Activated CD4-positive, alpha-beta T cell treated with anti-CD3 and anti-CD28 coated beads for 48 hours (primary cell): ENCODE data around the gene PTGER2.

Experiments
- DNase-seq: peaks from one replicate; pipeline ENCODE4 v3.0.0-alpha.2; 2020

PTGER2 gene

GRCh38 chr14:52313903-52314594 is at the start of gene PTGER2:
PTGER2 (plus strand) TSS chr14:52314312; CDS start chr14:52314549, 237 bp downstream.
- peak; percentile 79 for DNase-seq

DNA sequence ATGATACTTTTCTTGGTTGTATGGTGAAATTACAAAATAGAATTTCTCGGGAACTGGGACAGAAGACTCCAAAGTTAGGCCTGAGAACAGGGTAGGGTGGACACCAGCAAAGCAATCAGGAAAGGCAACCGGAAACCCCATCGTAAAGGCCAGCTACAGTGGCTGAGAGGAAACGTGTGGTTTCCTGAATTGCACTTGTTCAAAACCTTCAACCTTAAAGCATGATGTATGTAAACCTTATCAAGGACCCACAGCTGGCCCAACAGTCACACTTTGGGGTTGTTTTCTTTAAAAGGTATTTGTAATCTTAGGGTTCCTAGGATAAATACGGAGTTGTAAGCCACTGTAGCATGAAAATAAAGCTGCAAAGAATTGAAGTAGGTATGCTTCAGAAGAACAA is 48.9 kb upstream of the PTGER2 start:
- DNase-seq: no peak

GRCh38 chr14:52266179-52266578 is 47.9 kb upstream of the PTGER2 start:
- no peak for DNase-seq

DNA sequence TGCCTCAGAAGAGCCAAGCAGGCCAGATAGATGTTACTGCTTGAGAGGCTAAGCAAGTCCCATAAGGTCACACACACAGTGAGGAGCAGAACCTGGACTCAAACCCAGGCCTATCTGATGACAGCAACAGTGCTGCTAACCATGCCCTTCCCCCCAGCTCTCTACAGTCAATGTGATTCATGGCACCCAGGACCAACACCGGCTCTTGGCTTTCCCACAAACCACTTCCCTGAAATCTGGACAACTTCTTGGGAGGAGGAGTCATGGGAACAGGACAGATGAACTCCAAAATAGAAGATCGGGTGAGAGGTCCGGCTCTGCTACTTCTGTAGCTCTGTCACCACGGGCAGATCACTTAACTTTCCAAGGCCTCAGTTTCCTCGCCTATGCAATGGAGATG is 47.3 kb upstream of the PTGER2 start:
- DNase-seq: no peak

GRCh38 chr14:52267501-52268278 is 46.4 kb upstream of the PTGER2 start, which contains the start of gene PTGDR:
PTGDR (plus strand) TSS chr14:52267698; CDS start chr14:52267815, 117 bp downstream.
- peak; percentile 48 for DNase-seq

DNA sequence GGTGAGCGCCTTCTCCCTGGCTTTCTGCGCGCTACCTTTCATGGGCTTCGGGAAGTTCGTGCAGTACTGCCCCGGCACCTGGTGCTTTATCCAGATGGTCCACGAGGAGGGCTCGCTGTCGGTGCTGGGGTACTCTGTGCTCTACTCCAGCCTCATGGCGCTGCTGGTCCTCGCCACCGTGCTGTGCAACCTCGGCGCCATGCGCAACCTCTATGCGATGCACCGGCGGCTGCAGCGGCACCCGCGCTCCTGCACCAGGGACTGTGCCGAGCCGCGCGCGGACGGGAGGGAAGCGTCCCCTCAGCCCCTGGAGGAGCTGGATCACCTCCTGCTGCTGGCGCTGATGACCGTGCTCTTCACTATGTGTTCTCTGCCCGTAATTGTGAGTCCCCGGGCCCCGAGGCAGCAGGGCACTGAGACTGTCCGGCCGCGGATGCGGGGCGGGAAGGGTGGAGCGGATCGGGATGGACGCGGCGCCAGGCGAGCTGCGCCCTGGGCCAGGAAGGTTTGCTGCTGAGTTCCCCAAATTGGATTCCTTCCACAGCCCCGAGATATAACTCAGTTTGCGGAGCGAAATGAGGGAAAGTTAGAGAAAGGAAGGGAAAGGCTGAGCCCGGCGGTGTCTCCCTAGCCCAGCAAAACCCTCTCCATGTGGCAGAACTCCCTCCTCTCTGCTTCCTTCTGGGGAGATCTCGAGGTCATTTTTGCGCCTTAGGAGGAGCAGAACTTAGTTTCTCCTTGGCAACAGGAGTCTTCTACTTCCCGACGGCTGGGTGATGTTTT is 45.6 kb upstream of the PTGER2 start:
- DNase-seq: peak; percentile 44

DNA sequence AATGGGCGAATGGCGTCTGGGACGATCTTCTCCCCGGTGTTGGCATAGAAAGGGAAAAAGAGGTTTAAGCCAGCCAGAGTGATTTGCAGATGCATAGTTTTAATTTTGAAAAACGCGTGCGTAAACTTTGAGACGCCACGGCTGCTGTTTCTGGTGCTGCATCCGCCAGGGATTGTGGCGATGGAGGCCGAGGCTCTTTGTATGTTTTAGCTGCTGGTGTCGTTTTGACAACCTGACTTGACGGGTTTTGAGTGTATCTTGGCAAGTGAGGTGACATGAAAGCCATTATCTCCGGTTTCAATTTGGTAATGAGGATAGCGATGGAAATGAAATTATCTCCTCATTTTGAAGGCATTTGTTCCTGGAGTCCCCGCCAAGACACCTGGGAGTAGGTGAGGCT is 45.0 kb upstream of the PTGER2 start:
- no peak for DNase-seq

DNA sequence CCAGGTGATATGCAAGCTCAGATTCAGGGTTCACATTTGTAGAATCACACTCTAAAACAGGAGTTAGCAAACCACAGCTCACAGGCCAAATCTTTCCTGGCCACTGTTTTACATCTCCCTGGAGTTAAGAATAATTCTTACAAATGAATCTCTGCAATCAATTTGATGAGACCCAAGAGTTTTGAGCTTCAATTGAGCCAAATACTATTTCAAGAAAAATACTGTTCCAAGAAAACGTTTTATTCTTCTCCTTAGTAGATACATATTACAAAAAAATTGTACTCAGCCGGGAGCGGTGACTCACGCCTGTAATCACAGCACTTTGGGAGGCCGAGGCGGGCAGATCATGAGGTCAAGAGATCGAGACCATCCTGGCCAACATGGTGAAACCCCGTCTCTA is 44.1 kb upstream of the PTGER2 start:
- no peak for DNase-seq

DNA sequence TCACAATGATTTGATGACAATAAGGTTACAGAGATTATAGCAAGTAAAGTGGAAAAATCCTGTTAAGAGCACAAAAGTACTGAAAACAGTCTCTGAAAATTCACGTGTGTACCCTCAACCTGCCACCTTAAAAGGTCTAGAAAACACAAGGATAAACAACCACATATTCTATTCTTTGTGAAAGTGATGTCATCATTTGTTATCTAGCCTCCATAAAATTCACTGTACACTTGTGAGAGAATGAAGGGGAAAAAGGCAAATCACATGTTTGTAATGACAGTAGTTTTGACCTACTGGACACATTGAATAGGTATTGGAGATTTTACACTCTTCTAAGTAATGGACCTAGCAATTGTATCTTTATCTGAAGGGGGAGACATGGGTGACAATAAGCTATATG is 42.6 kb upstream of the PTGER2 start:
- no peak for DNase-seq

DNA sequence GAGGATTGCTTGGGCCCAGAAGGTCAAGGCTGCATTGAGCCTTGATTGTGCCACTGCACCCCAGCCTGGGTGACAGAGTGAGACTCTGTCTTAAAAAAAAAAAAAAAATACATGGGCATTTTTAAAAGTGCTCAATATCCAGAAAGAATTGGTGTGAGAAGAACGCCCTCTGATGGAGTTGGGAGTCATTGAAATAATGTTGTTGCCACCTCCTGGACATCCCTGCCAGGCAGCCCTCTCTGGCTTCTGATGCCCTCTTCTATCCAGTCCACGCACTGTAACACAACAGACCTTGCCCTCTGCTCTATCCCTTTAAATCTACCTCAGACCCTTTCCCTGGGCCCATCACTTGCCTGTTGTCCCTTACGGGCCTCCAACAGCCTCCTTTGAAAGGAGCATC is 41.7 kb upstream of the PTGER2 start:
- DNase-seq: peak; percentile 21

DNA sequence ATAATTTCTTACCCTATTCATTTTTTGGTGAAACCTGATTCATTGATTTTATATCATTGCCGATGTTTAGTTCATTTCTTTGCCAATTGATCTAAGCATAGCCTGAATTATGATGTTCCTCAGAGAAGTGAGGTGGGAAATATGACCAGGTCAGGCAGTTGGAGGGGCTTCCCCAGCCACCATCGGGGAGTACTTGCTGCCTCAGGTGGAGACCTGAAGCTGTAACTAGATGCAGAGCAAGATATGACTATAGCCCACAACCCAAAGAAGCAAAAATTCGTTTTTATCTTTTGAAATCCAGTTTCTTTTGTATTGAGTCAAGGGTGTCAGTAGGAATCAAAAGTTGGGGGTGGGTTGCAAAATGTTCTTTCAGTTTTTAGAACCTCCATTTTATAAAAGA is 38.7 kb upstream of the PTGER2 start:
- DNase-seq: no peak

DNA sequence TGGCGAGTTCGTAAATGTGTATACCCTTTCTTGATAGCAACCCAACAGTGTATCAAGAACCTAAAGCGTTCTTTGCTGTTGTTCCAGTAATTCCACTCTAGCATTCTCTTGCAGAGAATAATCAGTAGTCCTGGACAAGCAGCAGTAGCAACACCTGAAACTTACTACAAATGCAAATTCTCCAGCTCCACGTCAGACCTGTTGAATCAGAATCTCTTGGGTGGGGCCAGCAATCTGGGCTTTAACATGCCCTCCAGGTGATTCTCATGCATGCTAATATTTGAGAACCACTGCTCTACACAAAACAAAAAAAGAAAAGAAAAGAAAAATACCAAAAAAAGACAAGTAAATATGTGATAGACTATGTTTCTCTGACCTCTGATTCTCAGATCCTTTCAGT is 36.6 kb upstream of the PTGER2 start:
- DNase-seq: no peak

DNA sequence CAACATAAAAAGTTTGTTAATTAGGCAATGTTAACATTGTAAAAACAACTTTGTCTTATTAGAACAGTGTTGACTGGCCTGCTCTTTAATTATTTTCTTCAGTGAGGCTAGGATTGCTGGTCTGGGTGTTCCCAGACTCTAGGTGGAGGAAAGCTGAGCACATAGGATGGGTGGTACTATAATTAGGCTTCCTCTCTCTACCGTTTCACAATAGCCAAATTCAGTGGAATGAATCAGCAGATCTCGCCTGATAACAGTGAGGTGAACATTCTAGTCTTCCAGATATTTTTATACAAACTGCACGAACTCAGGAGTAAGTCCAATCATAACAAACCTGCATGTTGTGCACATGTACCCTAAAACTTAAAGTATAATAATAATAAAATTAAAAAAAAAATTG is 34.7 kb upstream of the PTGER2 start:
- no peak for DNase-seq

- no peak for DNase-seq
These were observed 31.0 kb upstream of the PTGER2 start for GRCh38 chr14:52283099-52283498.

GRCh38 chr14:52286661-52287649 is 27.2 kb upstream of the PTGER2 start:
- no peak for DNase-seq

GRCh38 chr14:52296378-52296777 is 17.7 kb upstream of the PTGER2 start:
- no peak for DNase-seq

DNA sequence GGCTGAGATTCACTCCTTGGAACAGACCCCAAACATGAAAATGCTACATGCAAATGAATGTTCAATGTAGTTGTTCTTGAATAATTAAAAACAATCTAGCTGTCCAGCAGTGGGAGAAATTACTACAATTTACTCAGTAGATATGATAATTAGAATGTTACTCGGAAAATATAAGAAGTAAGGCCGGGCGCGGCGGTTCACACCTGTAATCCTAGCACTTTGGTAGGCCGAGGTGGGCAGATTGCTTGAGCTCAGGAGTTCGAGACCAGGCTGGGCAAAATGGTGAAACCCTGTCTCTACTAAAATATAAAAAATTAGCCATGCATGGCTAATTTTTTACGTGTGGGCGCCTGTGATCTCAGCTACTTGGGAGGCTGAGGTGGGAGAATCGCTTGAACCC is 15.3 kb upstream of the PTGER2 start:
- DNase-seq: no peak

- no peak for DNase-seq
These were observed 14.3 kb upstream of the PTGER2 start for GRCh38 chr14:52299692-52300278.

DNA sequence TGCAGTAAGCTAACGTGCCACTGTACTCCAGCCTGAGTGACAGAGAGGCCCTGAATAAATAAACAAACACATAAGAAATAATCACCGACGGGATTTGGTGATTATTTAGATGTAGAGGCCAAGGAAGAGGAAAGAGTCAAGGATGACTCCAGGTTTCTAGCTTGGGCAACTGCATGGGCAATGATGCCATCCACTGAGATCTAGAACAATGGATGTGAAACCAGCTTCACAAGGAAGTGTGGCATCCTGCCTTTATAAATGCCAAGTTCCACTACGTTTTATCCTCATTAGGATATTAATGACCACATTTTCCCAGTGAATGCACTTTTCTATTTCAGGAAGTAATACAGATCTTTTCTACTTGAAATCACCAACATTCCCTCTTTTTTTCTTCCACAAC is 10.9 kb upstream of the PTGER2 start:
- no peak for DNase-seq

DNA sequence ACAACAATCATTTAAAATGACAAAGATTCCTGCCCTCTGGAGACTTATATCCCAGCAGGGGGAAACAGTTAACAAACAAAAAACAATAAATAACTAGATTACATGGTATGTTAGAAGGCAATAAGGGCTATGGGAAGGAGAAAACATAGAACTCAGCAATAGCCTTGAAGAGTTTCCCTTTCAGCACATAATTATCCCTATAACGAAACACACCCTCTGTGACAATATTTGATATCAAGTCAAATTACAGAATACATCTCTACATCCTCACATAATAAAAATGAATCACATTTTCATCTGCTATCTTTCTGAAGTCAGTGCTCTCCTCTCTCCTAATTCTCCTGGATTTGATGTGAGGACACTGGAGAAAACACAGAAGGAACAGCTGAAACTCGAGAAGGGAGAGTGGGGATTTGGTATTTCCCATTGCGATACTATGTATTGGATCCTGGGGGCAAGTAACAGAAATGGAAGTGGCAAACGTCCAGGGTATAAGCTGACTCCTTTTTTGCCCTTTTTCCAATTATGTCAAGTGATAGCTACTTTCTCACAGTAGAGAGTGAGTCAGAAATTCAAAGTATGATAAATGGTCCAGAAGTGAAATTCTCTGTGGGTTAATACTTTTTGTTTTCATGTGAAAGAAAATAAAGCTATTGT is 9.7 kb upstream of the PTGER2 start:
- DNase-seq: no peak

- DNase-seq: no peak
These were observed 9.1 kb upstream of the PTGER2 start for GRCh38 chr14:52305014-52305413.
